ENCODE results near the gene SLC6A1.

SLC6A1 gene

GRCh38 chr3:10992017-10992942 lies at the start of gene SLC6A1:
TSS of gene SLC6A1 (plus strand) at chr3:10992748. CDS start at chr3:11017212, 24,464 bp downstream.
- DNase-seq (ENCODE audit: low read depth, low spot score): no peak

DNA sequence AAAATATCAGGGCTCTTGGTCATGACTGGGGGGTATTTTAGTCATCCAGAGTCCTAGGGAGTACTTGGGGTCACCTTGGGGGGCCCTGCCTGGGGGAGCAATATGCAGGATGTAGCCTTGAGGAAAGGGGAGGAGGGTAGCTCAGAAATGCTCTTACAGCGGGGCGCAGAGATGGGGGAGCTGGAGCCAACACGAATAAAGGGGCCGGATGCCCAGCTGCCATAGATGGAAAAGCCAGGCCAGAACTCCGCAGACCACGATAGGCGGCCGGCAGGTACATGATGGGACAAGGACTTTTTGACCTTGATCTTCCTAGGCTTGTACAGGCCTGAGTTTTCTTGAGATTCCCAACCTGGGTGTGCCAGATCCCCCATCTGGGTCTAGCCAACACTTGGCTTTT lies 47.7 kb upstream of the SLC6A1 start:
- no peak for DNase-seq (ENCODE audit: low read depth, low spot score)

DNA sequence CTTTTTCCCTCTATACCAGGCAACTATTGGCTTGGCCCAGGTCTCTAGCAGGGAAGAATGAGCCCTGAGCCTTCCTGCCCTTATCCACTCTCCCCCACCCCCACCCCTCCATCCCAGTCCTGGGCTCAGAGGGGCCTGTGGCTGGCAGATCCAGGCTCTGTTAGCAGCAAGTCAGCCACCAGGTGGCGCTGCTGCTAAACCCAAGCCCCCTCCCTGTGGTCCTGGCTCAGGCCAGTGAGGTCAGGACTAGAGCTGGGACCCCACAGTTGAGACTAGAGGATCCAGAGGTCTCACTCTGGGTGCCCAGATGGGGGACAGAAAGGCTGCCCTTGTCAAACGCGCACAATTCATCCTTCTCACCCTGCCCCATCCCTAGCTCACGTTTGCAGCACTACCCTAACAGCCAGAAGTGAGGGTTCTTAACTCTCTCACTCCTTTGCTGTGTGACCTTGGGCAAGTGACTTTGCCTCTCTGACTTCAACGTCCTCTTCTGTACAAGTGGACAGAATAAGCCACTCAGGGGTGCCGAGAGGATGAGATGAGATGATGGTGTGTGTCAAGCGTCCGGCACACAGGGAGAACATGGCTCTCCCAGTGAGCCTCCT lies 46.8 kb upstream of the SLC6A1 start:
- DNase-seq (ENCODE audit: low read depth, low spot score): no peak

GRCh38 chr3:10946526-10946925 lies 46.0 kb upstream of the SLC6A1 start:
- no peak for DNase-seq (ENCODE audit: low read depth, low spot score)

DNA sequence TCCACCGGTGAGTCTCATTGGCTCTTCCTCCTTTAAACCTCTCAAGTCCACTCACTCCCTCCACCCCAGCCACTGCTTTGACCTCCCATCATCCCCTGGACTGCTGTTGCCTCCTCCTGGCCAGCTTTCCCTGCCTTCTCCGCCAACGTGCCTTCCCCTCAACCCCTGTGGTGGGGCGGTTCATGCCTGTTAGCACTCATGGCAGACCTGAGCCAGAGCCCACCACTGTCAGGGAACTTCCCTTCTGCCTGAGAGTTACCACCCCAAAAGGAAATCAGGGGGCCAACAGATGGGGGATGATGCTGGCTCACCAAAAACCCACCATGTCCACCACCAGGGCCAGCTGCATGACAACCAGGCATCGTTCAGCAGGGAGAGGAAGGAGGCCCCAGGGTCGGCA lies 44.2 kb upstream of the SLC6A1 start:
- no peak for DNase-seq (ENCODE audit: low read depth, low spot score)

DNA sequence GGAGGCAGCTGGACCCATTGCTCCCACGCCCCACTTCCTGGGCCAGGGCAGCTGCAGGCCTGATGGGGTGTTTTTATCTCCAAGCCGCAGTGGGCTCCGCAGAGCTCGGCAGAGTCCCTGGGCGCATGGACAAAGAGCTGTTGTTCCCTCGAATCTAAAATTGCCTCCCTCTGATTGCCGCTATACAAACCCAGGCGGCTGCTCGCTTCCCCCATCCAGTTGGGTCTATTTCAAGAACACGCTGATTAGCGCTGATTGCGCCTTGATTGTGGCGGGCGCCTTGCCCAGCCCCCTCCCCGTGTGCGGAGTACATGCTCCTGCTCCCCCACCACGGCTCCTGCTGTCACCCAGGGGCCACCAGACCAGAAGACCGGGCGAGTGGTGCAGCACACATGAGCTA lies 43.4 kb upstream of the SLC6A1 start:
- no peak for DNase-seq (ENCODE audit: low read depth, low spot score)

- DNase-seq (ENCODE audit: low read depth, low spot score): no peak
Measured at GRCh38 chr3:10950476-10951294, 41.9 kb upstream of the SLC6A1 start.

GRCh38 chr3:10951295-10951926 lies 41.1 kb upstream of the SLC6A1 start:
- DNase-seq (ENCODE audit: low read depth, low spot score): no peak

- no peak for DNase-seq (ENCODE audit: low read depth, low spot score)
Measured at GRCh38 chr3:10952525-10952924, 40.0 kb upstream of the SLC6A1 start.

DNA sequence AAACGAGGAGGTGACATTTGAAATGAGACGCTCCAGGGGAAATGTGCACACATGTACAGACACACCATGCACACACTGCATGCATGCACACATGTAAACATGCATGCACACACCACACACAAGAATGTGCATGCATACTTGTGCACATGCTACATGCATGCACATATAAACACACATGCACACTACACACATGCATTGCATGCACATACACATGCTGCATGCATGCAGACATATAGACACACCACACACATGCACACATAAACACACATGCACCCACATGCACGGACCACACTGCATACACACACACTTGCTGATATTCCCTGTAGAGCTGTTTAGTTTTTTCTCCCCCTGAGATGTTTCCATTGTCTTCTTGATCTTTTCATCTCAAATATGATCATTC lies 37.8 kb upstream of the SLC6A1 start:
- no peak for DNase-seq (ENCODE audit: low read depth, low spot score)

DNA sequence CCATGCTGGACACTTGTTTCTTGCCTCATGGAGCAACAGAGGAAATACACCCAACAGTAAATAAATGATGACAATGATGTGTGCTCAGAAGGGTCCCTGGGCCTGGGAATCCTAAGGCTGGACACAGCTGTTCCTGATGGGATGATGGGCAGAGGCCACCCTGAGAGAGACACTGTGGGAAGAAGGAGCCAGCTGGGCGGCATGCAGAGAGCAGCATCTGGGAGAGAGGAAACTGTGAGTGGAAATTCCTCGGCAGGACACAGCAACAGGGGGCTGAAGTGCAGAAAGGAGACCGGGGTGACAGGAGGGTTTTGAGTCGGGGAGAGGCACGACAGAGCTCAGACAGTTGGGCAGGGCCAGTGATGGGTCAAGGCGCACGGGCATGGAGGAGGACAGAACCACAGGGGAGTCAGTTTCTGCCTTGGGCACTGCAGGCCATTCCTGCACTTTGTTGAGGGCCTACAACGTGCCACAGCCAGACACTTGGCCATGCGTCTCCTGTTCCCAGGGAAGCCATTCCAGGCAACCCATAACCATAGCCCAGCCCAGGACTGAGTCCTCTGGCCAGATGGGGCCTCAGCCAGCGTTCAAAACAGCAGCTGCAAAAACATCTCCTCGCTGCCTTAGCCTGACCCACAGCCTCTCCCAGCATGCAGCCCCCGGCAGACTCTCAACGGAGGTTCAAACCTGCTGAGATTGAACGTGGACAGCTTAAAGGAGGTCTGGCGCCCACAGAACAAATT lies 36.7 kb upstream of the SLC6A1 start:
- DNase-seq (ENCODE audit: low read depth, low spot score): peak; percentile 96

DNA sequence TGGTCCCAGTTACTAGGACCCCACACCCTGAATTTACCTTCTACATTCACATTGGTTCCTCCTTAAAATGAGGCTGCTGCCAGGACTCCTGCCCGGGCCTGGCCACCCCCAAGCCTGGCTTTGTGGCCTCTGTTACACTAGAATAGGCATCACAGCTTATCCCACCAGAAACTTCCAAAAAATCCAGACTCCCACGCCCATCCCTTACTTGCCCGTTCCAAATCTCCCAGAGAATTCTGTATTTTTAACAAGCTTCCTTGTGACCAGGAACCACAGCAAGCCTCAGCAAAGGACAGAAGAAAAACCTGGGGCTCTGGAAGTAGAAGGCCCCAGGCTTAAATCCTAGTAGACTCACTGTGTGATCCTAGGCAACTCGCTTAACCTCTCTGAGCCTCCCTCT lies 36.0 kb upstream of the SLC6A1 start:
- DNase-seq (ENCODE audit: low read depth, low spot score): no peak

GRCh38 chr3:10956986-10957385 lies 35.6 kb upstream of the SLC6A1 start:
- no peak for DNase-seq (ENCODE audit: low read depth, low spot score)

GRCh38 chr3:10957976-10958749 lies 34.4 kb upstream of the SLC6A1 start:
- DNase-seq (ENCODE audit: low read depth, low spot score): no peak

DNA sequence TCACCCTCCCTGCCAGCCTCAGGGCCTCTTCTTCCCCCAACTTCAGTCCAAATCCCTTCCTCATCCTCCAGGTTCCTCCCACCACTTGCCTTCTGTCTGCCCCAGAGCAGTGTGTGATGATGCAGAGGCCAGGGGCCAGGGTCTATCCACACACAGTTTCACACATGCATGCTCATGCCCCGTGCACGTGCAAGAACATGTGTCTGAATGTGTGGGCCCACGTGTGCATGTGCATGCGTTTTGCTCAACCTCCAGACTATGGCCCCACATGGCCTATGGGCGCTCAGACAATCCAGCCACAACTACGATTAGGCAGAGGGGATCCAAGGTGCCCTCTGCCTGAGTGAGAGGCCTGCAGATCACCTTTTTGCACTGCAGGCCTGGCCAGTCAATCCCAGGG lies 32.3 kb upstream of the SLC6A1 start:
- no peak for DNase-seq (ENCODE audit: low read depth, low spot score)

- no peak for DNase-seq (ENCODE audit: low read depth, low spot score)
Measured at GRCh38 chr3:10961921-10962320, 30.6 kb upstream of the SLC6A1 start.

GRCh38 chr3:10962481-10963036 lies 30.0 kb upstream of the SLC6A1 start:
- DNase-seq (ENCODE audit: low read depth, low spot score): no peak

DNA sequence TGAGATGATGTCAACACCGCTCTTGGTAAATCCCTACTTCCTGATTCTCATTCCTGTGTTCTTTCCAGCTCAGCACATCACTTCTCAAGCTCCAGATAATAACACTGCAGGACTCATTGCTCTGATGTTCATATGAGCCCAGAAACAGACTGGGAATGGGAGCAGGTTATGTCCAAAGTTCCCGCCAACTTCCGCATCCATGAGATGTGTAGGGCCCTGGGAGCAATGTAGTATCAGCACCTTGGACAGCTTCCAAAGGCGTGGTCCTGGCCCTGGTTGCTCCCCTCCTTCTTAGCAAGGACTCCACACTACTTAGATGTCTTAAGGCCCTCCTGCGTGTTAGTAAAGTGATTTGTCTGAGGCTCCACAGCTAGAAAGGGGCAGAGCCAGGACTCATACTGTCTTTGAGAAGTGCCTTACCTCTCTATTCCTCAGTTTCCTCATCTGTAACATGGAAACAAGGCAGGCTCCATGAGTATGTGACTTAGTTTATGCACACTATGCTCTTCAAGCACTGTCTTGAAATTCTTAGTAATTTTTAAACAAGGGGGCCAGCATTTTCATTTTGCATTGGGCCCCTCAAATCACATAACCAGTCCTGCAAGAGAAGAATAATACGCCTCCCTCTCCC lies 27.9 kb upstream of the SLC6A1 start:
- no peak for DNase-seq (ENCODE audit: low read depth, low spot score)

- peak; percentile 79 for DNase-seq (ENCODE audit: low read depth, low spot score)
Measured at GRCh38 chr3:10968401-10968800, 24.1 kb upstream of the SLC6A1 start.

Data from smooth muscle cell of the brain vasculature (primary cell).